Measurements from ENCODE around the gene FDPS. TPM values are rescaled to one million over a fixed set of nuclear protein-coding genes. Genes with fewer than 3 reads are reported as not detected.

The FDPS gene
- total and polyA plus RNA-seq, 2 donors (not counting 3 experiments of a cell fraction or from before 2014, with no cell fraction given) = 630 to 646 TPM

DNA sequence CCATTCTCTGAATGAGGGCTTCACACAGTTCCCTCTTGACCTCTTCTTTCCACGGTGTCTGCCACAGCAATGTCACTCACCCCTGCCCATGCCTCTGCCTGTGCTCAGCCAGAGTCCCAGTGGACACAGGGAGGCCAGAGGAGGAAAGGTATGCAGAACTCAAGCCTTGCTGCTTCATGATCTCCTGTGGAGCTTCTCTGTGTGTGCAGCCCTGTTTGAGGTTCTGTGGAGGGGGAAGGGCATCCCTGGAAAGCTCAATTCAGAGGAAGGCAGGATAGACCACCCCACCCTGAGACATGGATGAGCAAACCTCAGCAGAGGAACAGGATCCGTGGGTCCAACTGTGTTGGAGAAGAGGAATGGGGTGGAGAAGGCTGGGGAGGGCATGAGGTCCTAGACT, 29.4 kb upstream of the FDPS start:
- Histone ChIP-seq H2AFZ (ENCODE audit: low read depth, low read length) (no peak overlapping the region), H3K36me3 (ENCODE audit: control insufficient read depth in 2 of 2, extremely low read depth in 1 of 2, insufficient read depth in 2 of 2, low read length in 2 of 2) (no peaks in the 10 kb centered on the region), H3K27me3 (ENCODE audit: control insufficient read depth in 2 of 2, insufficient read depth in 2 of 2, low read length in 2 of 2) (peaks cover 0 to 2% of the 10 kb centered on the region in 2 experiments), H3K27ac (ENCODE audit: insufficient read depth, low read depth, low read length) (no peak overlapping the region), H3K4me2 (ENCODE audit: insufficient read depth, low read length) (no peak overlapping the region), H3K9ac (replicated peaks; ENCODE audit: extremely low read depth, insufficient read depth, low read length) (no peak overlapping the region), H3K4me3 (replicated peaks in 1 of 3; ENCODE audit: insufficient read depth in 1 of 3, low read depth in 1 of 3, low read length in 3 of 3) (no peak overlapping the region), H4K20me1 (replicated peaks; ENCODE audit: control insufficient read depth, extremely low read depth, insufficient read depth, low read length) (no peaks in the 10 kb centered on the region), H3K79me2 (ENCODE audit: control insufficient read depth, insufficient read depth, low read length) (no peaks in the 10 kb centered on the region), H3K4me1 (ENCODE audit: control insufficient read depth, extremely low read depth, insufficient read depth, low read length) (peaks cover 9% of the 10 kb centered on the region), H3K9me3 (replicated peaks; ENCODE audit: control insufficient read depth, insufficient read depth, low read length) (no peaks in the 10 kb centered on the region), H3K9me1 (replicated peaks; ENCODE audit: control insufficient read depth, extremely low read depth, insufficient read depth, low read length) (no peaks in the 10 kb centered on the region)
- CTCF ChIA-PET = interaction anchor here (1.1 kb wide), 1 partner anchor 20 kb away, joined by 5 read pairs; no protein-coding TSS in a partner anchor
- FAIRE-seq (no peak), DNase-seq (ENCODE audit: low read depth, low spot score) (no peak)
- POLR2A ChIA-PET = no interaction called here
- no peak for TF ChIP-seq MYC (IDR thresholded peaks at IDR 0.05; ENCODE audit: low read depth, low read length)
- intact Hi-C loops (cut with micrococcal nuclease) (no loop called here), dilution Hi-C loops (cut with MboI; ENCODE audit: extremely low pct_ligation_motif_present, low sequenced_read_pairs) (no loop called here)
- BruUV-seq (replicated peaks) = no TSS peak

DNA sequence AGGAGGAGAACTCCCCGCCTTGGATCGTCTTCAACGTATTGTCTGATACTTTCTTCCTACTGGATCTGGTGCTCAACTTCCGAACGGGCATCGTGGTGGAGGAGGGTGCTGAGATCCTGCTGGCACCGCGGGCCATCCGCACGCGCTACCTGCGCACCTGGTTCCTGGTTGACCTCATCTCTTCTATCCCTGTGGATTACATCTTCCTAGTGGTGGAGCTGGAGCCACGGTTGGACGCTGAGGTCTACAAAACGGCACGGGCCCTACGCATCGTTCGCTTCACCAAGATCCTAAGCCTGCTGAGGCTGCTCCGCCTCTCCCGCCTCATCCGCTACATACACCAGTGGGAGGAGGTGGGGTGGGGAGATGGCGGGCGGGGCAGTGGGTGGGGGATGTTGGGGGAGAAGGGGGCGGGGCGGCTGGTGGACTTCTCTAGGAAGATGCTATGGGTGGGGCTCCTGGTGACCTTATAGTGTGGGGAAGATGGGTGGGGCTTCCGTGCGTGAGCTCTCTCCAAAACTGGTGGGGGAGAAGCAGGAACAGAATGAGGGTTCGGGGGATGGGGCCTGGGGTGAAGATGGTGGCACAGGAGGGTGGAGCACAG, 26.1 kb upstream of the FDPS start:
- no peak overlapping the region for H2AFZ ChIP-seq (ENCODE audit: low read depth, low read length)
- no peaks in the 10 kb centered on the region for H3K9me1 ChIP-seq (replicated peaks; ENCODE audit: control insufficient read depth, extremely low read depth, insufficient read depth, low read length)
- dilution Hi-C loops (cut with MboI; ENCODE audit: extremely low pct_ligation_motif_present, low sequenced_read_pairs) (no loop called here), intact Hi-C loops (cut with micrococcal nuclease) (no loop called here)
- ChIA-PET POLR2A (no interaction called here), CTCF (no interaction called here)
- H3K4me3 ChIP-seq (replicated peaks in 1 of 3; ENCODE audit: insufficient read depth in 1 of 3, low read depth in 1 of 3, low read length in 3 of 3) = no peak overlapping the region
- peaks cover 0 to 2% of the 10 kb centered on the region in 2 experiments for H3K27me3 ChIP-seq (ENCODE audit: control insufficient read depth in 2 of 2, insufficient read depth in 2 of 2, low read length in 2 of 2)
- DNase-seq (ENCODE audit: low read depth, low spot score) (no peak), FAIRE-seq (no peak)
- H3K36me3 ChIP-seq (ENCODE audit: control insufficient read depth in 2 of 2, extremely low read depth in 1 of 2, insufficient read depth in 2 of 2, low read length in 2 of 2) = no peaks in the 10 kb centered on the region
- no TSS peak for BruUV-seq (replicated peaks)
- H3K9me3 ChIP-seq (replicated peaks; ENCODE audit: control insufficient read depth, insufficient read depth, low read length) = no peaks in the 10 kb centered on the region
- H3K4me1 ChIP-seq (ENCODE audit: control insufficient read depth, extremely low read depth, insufficient read depth, low read length) = peaks cover 7% of the 10 kb centered on the region
- H4K20me1 ChIP-seq (replicated peaks; ENCODE audit: control insufficient read depth, extremely low read depth, insufficient read depth, low read length) = no peaks in the 10 kb centered on the region
- H3K79me2 ChIP-seq (ENCODE audit: control insufficient read depth, insufficient read depth, low read length) = no peaks in the 10 kb centered on the region
- H3K9ac ChIP-seq (replicated peaks; ENCODE audit: extremely low read depth, insufficient read depth, low read length) = no peak overlapping the region
- no peak overlapping the region for H3K27ac ChIP-seq (ENCODE audit: insufficient read depth, low read depth, low read length)
- no peak overlapping the region for H3K4me2 ChIP-seq (ENCODE audit: insufficient read depth, low read length)
- TF ChIP-seq MYC (IDR thresholded peaks at IDR 0.05; ENCODE audit: low read depth, low read length) (no peak), EZH2 (IDR thresholded peaks at IDR 0.05; ENCODE audit: borderline replicate concordance, low read depth, low read length, severe bottlenecking) (no peak), POLR2AphosphoS5 (IDR thresholded peaks at IDR 0.05; ENCODE audit: insufficient read depth, low read depth, low read length) (no peak), JUN (IDR thresholded peaks at IDR 0.05; ENCODE audit: borderline replicate concordance, insufficient read depth, insufficient read length, low read depth) (no peak), POLR2A (IDR thresholded peaks at IDR 0.05; ENCODE audit: low read depth, low read length) (no peak), FOS (IDR thresholded peaks at IDR 0.05; ENCODE audit: borderline replicate concordance, insufficient read depth, low read length) (no peak), GATA2 (IDR thresholded peaks at IDR 0.05; ENCODE audit: insufficient read depth, insufficient read length, low read depth, low read length) (no peak)
- TF ChIP-seq, protein P1, sequence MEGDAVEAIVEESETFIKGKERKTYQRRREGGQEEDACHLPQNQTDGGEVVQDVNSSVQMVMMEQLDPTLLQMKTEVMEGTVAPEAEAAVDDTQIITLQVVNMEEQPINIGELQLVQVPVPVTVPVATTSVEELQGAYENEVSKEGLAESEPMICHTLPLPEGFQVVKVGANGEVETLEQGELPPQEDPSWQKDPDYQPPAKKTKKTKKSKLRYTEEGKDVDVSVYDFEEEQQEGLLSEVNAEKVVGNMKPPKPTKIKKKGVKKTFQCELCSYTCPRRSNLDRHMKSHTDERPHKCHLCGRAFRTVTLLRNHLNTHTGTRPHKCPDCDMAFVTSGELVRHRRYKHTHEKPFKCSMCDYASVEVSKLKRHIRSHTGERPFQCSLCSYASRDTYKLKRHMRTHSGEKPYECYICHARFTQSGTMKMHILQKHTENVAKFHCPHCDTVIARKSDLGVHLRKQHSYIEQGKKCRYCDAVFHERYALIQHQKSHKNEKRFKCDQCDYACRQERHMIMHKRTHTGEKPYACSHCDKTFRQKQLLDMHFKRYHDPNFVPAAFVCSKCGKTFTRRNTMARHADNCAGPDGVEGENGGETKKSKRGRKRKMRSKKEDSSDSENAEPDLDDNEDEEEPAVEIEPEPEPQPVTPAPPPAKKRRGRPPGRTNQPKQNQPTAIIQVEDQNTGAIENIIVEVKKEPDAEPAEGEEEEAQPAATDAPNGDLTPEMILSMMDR (IDR thresholded peaks at IDR 0.05; ENCODE audit: extremely low read depth in 1 of 2, insufficient read depth in 1 of 2, low read depth in 1 of 2, low read length in 2 of 2) = no peak
- TF ChIP-seq, protein P2, sequence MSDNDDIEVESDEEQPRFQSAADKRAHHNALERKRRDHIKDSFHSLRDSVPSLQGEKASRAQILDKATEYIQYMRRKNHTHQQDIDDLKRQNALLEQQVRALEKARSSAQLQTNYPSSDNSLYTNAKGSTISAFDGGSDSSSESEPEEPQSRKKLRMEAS (IDR thresholded peaks at IDR 0.05; ENCODE audit: insufficient read depth, insufficient read length) = no peak

All from endothelial cell of umbilical vein (primary cell).